ENCODE data around the gene EHD1.

DNA sequence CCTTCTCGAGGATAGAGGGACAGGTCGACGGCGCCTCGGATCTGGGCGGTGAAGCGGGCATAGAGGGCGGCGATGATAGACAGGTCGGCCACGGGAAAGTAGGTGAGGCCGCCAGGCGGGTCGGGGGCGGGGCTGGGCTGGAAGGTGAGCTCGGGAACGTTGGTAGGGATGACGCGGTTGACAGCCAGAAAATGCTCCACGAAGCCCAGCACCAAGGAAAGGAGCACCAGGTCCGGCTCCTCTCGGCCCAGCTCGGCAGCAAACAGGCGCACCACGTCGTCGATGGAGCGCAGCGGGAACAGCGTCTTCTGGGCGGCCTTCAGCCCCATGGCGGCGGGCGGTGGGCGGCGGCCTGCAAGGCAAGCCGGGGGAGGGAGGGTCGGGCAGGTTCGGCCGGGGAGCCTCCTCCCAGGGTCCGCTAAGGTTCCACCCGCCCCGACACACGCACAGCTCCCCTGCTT lies 68.6 kb downstream of the EHD1 start:
- TF ChIP-seq, protein P1, sequence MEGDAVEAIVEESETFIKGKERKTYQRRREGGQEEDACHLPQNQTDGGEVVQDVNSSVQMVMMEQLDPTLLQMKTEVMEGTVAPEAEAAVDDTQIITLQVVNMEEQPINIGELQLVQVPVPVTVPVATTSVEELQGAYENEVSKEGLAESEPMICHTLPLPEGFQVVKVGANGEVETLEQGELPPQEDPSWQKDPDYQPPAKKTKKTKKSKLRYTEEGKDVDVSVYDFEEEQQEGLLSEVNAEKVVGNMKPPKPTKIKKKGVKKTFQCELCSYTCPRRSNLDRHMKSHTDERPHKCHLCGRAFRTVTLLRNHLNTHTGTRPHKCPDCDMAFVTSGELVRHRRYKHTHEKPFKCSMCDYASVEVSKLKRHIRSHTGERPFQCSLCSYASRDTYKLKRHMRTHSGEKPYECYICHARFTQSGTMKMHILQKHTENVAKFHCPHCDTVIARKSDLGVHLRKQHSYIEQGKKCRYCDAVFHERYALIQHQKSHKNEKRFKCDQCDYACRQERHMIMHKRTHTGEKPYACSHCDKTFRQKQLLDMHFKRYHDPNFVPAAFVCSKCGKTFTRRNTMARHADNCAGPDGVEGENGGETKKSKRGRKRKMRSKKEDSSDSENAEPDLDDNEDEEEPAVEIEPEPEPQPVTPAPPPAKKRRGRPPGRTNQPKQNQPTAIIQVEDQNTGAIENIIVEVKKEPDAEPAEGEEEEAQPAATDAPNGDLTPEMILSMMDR (IDR thresholded peaks at IDR 0.05), result no peak
- no peak for TF ChIP-seq POLR2A (IDR thresholded peaks at IDR 0.05)

Data from body of pancreas (tissue), 4 donors.